ENCODE results near the gene AGER. TPM values are rescaled to one million over a fixed set of nuclear protein-coding genes. Genes with fewer than 3 reads are reported as not detected.

AGER gene
- total and polyA plus RNA-seq, 2 of the 4 experiments (the other 2 are of a cell fraction): 0.18 to 4.2 TPM

- no peak overlapping the region for H2BK5ac ChIP-seq (ENCODE audit: low read depth, low read length, poor library complexity, severe bottlenecking)
- H3K18ac ChIP-seq (ENCODE audit: low read depth, low read length): no peak overlapping the region
- peaks cover 0 to 21% of the 10 kb centered on the region in 2 experiments; a peak in 2 of 4 replicates for H3K79me1 ChIP-seq (ENCODE audit: low read depth in 1 of 2, low read length in 2 of 2)
- WGBS, 2 experiments (ENCODE audit: extremely low coverage in 2 of 2, insufficient read length in 1 of 2): 85% methylated on average over 17 of the region's 32 CpGs; no CpG with 5 or more reads in 1 of the 2 experiments
- no peak overlapping the region for H3K4ac ChIP-seq (ENCODE audit: low read depth, low read length)
- H2BK120ac ChIP-seq (ENCODE audit: low read depth, low read length): no peak overlapping the region
- no peak overlapping the region for H2AK9ac ChIP-seq (replicated peaks; ENCODE audit: low read depth, low read length, poor library complexity)
- CTCF ChIA-PET: no interaction called here
- no peak overlapping the region for H2BK20ac ChIP-seq (ENCODE audit: low read depth, low read length)
- BruUV-seq (replicated peaks): no TSS peak
- H3K27ac ChIP-seq (ENCODE audit: insufficient read depth, low read length): no peak overlapping the region
- H3K9me3 ChIP-seq (ENCODE audit: control insufficient read depth, insufficient read depth, low read length): no peaks in the 10 kb centered on the region
- intact Hi-C loops (cut with micrococcal nuclease) (no loop called here), in situ Hi-C loops (cut with MboI; ENCODE audit: low sequenced_read_pairs) (no loop called here), dilution Hi-C loops (cut with HindIII; ENCODE audit: low sequenced_read_pairs, unreplicated experiment) (no loop called here)
- DNase-seq (no peak), ATAC-seq (ENCODE audit: low read depth) (no peak)
- POLR2A ChIA-PET (ENCODE audit: unreplicated experiment): interaction anchor here (1.0 kb wide), 1 partner anchor 10 kb away, joined by 3 read pairs; no protein-coding TSS in a partner anchor
- H3K27me3 ChIP-seq (ENCODE audit: control insufficient read depth, insufficient read depth, low read length): no peaks in the 10 kb centered on the region
- no peaks in the 10 kb centered on the region for H4K20me1 ChIP-seq (ENCODE audit: insufficient read depth, low read length)
- H3K56ac ChIP-seq (ENCODE audit: extremely low read depth, insufficient read depth, low read length): no peak overlapping the region
- H3K14ac ChIP-seq (replicated peaks; ENCODE audit: low read depth, low read length): no peak overlapping the region
- H2AK5ac ChIP-seq (ENCODE audit: low read depth, low read length): no peak overlapping the region
- no peak overlapping the region for H2AFZ ChIP-seq (replicated peaks; ENCODE audit: low read length, poor library complexity)
- TF ChIP-seq MXI1 (IDR thresholded peaks at IDR 0.05; ENCODE audit: borderline replicate concordance, low read depth, low read length) (no peak), BHLHE40 (IDR thresholded peaks at IDR 0.05; ENCODE audit: low read depth, low read length) (no peak), ELK1 (IDR thresholded peaks at IDR 0.05; ENCODE audit: borderline replicate concordance, low read depth, low read length) (no peak), POLR2A (IDR thresholded peaks at IDR 0.05; ENCODE audit: low read depth, low read length) (no peak), MAZ (IDR thresholded peaks at IDR 0.05; ENCODE audit: borderline replicate concordance, low read depth, low read length) (no peak), FOS (IDR thresholded peaks at IDR 0.05; ENCODE audit: low read depth, low read length) (no peak), CEBPB (IDR thresholded peaks at IDR 0.05; ENCODE audit: low read depth, low read length) (no peak), MAFK (IDR thresholded peaks at IDR 0.05; ENCODE audit: low read depth, low read length) (no peak), RFX5 (IDR thresholded peaks at IDR 0.05; ENCODE audit: low read depth, low read length) (no peak), SMC3 (IDR thresholded peaks at IDR 0.05; ENCODE audit: low read depth, low read length) (no peak), CHD1 (IDR thresholded peaks at IDR 0.05; ENCODE audit: low read depth, low read length) (no peak), USF2 (IDR thresholded peaks at IDR 0.05; ENCODE audit: low read depth, low read length) (no peak), RAD21 (IDR thresholded peaks at IDR 0.05; ENCODE audit: low read length) (no peak), CTCF (conservative IDR thresholded peaks at IDR 0.05; ENCODE audit: low read depth, low read length) (no peak), NFE2L2 (IDR thresholded peaks at IDR 0.05; ENCODE audit: low read depth, low read length) (no peak), RCOR1 (IDR thresholded peaks at IDR 0.05; ENCODE audit: insufficient replicate concordance, low read length) (no peak)
- no peak overlapping the region for H3K9ac ChIP-seq (ENCODE audit: low read depth, low read length)
- no peak overlapping the region for H3K4me2 ChIP-seq (ENCODE audit: low read depth, low read length)
- H3K9me1 ChIP-seq (ENCODE audit: insufficient read depth, low read length): peaks cover 9% of the 10 kb centered on the region
- H2BK15ac ChIP-seq (ENCODE audit: low read depth, low read length): no peak overlapping the region
- H4K91ac ChIP-seq (ENCODE audit: insufficient read depth, low read depth, low read length): no peak overlapping the region
- no peak overlapping the region for H3K23ac ChIP-seq (ENCODE audit: low read depth, low read length)
- H3K4me1 ChIP-seq (ENCODE audit: control insufficient read depth, insufficient read depth, low read length): peaks cover 3% of the 10 kb centered on the region; the same call in 1 of the 2 replicates
- H3K4me3 ChIP-seq (ENCODE audit: insufficient read depth, low read depth, low read length): no peak overlapping the region
- H4K8ac ChIP-seq (ENCODE audit: low read depth in 2 of 2, low read length in 2 of 2): no peak overlapping the region
- peaks cover 60% of the 10 kb centered on the region for H3K36me3 ChIP-seq (ENCODE audit: control insufficient read depth, insufficient read depth, low read length)
- H4K5ac ChIP-seq (ENCODE audit: low read depth, low read length): no peak overlapping the region
These were observed 16.8 kb downstream of the AGER start for GRCh38 chr6:32167154-32167760.

Measured in IMR-90 (cell line).